Cerebellar nuclear complex (tissue), 1 donor: Measurements from ENCODE around the gene RMDN2.
"Not testable (repeated sequence)": the region's sequence is repeated elsewhere in the genome, so short reads cannot be mapped to it uniquely, and the experiment has no call there.

ENCODE experiments used
- DNase-seq, 2 experiments: peaks; one replicate each; lab custom pipeline; 2025; lab: John Stamatoyannopoulos, UW

The RMDN2 gene

DNA sequence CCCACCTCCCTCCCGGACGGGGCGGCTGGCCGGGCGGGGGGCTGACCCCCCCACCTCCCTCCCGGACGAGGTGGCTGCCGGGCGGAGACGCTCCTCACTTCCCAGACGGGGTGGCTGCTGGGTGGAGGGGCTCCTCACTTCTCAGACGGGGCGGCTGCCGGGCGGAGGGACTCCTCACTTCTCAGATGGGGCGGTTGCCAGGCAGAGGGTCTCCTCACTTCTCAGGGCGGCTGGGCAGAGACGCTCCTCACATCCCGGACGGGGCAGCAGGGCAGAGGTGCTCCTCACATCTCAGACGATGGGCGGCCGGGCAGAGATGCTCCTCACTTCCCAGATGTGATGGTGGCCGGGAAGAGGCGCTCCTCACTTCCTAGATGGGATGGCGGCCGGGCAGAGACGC lies 7.8 kb downstream of the RMDN2 start:
- DNase-seq: not testable (repeated sequence)

DNA sequence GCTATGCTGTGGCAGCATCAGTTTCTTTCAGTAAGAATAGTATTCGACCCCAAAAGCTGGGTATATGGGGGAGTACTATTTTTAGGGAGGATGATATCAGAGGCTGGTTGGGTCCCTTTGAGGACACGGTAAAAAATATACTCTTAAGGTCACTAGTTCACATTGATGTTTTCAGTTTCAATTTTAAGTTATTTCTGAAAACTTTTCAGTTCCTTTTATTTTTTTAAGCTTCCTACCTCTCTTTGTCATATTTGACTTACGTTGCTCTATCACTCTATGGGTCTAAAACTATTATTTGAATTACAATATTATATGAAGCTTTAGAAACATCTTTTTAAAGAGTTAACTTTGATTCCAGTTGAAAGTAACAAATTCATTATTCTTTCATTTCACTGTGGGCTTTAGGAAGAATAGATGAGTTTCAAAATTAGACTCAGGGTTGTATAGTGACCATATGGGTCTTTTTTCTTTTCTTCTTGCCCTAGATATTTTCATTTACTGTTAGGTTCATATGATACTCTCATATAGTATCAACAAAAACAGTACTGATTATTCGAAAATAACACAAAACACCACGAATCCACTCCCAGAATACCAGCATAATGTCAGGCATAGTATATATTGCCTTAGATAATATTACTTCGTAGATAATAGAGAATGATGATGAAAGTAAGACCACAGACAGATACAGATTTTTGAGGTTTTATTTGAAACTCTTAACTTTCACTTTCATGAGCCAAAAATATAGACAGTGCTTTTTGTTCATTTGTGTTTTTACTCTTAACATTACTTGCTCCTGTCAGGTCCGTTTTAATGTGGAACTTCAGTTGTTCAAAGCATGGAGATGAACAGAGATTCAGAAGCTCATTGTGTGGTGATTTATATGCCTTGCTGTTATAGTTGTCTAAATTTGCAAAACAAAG lies 9.8 kb downstream of the RMDN2 start:
- no peak for DNase-seq

- not testable (repeated sequence) for DNase-seq
Observed at GRCh38 chr2:37937568-37937967, 12.5 kb downstream of the RMDN2 start.

- DNase-seq: not testable (repeated sequence)
Observed at GRCh38 chr2:37941267-37941666, 16.2 kb downstream of the RMDN2 start.

DNA sequence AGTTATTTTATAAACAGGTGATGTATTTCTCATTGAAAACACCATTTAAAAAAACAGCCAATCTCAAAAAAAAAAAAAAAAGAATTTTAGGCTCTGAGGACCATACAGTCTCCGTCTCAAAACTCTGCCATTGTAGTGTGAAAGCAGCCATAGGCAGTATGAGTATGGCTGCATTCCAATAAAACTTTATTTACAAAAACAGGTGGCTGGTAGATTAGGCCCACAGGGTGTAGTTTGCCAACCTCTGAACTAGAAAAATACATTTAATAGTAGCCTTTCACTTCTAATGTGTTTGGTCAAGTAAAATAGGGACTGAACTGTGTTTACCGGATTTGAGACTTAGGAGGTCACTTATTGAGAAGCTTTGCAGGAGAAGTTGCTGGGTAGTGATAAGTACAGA lies 19.2 kb downstream of the RMDN2 start:
- DNase-seq: no peak

DNA sequence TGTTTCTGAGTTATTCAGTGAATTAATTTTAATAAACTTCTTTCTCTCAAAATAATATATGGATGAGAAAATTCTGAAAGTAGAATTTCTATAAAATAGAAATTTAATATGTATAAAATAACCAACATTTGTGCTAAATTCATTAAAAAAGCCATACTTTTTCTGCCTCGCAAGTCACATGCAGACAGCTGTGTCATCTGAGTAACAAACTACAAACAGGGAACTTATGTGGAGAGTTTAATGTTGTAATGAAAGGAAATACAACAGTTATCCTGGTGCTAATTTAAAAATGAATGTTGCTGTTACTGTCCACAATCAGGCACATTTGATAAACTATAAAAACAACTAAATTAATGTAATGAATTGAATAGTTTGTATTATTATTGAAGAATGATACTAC lies 22.2 kb downstream of the RMDN2 start:
- no peak for DNase-seq

DNA sequence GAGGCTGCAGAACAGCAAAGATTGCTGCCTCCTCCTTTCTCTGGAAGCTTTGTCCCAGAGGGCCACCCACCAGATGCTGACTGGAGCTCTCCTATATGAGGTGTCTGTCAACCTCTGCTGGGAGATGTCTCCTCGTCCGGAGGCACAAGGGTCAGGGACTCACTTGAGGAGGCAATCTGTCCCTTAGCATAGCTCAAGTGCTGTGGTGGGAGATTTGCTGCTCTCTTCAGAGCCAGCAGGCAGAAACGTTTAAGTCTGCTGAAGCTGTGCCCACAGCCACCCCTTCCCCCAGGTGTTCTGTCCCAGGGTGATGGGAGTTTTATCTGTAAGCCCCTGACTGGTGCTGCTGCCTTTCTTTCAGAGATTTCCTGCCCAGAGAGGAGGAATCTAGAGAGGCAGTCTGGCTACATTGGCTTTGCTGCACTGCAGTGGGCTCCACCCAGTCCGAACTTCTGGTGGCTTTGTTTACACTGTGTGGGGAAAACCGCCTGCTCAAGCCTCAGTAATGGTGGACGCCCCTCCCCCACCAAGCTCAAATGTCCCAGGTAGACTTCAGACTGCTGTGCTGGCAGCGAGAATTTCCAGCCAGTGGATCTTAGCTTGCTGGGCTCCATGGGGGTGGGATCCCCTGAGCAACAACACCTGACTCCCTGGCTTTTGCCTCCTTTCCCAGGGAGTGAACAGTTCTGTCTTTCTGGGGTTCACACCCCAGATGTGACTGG lies 37.1 kb downstream of the RMDN2 start:
- DNase-seq: not testable (repeated sequence)

DNA sequence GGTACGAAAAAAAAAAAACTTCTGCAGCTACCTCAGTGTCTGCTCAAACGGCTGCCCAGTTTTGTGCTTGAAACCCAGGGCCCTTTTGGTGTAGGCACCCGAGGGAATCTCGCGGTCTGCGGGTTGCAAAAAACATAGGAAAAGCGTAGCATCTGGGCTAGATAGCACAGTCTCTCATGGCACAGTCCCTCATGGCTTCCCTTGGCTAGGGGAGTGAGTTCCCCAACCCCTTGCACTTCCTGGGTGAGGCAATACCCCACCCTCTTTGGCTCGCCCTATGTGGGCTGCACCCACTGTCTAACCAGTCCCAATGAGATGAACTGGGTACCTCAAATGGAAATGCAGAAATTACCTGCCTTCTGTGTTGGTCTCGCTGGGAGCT lies 37.6 kb downstream of the RMDN2 start:
- not testable (repeated sequence) for DNase-seq

DNA sequence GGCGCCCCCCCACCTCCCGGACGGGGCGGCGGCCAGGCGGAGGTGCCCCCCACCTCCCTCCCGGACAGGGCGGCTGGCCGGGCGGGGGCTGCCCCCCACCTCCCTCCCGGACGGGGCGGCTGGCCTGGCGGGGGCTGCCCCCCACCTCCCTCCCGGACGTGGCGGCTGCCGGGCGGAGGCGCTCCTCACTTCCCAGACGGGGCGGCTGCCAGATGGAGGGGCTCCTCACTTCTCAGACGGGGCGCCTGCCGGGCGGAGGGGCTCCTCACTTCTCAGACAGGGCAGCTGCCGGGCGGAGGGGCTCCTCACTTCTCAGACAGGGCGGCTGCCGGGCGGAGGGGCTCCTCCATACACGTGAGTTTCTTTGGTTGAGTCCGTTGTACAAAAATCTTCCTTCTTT lies 38.8 kb downstream of the RMDN2 start:
- DNase-seq: not testable (repeated sequence)

GRCh38 chr2:37966326-37966725 lies 41.2 kb downstream of the RMDN2 start:
- no peak for DNase-seq

GRCh38 chr2:37969731-37970130 lies 44.6 kb downstream of the RMDN2 start:
- no peak for DNase-seq

DNA sequence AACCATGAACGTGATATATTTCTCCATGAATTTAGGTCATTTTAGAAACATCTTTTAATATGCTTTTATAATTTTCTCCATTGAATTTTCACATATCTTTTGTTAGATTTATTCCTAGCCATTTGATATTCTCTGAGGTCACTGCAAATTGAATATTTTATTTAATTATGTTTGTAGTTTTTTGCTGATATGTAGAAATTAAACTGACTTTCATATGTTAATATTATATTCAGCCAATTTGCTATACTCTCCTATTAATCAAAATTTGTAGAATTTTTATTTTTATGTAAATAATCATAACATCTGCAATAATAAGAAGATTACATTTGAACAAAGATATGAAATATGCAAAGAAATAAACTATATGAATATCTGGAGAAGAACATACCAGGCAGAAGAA lies 46.9 kb downstream of the RMDN2 start:
- DNase-seq: no peak

GRCh38 chr2:37973615-37974353 lies 48.7 kb downstream of the RMDN2 start:
- DNase-seq: no peak

- DNase-seq: no peak
Observed at GRCh38 chr2:37975808-37976207, 50.7 kb downstream of the RMDN2 start.

DNA sequence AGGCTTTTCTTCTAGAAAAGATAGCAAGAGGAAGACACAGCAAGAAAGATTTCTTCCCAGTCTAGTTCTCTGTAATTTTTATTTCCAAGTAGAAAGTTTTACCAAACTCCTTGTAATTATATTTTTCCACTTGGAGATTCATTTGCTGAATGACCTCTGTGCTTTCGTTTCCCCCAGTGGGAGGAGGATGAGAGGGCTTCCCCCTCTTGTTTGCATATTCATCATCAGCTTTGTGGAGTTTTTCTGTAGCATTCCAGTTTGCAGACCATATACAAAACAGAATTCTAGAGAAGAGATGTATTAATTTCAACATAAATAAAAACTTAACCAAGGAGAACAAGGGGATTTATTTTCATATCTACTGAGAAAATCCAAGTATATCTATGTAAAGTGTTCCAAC lies 51.3 kb downstream of the RMDN2 start:
- no peak for DNase-seq

GRCh38 chr2:37982147-37982582 lies 57.1 kb downstream of the RMDN2 start:
- no peak for DNase-seq

GRCh38 chr2:37982847-37983246 lies 57.8 kb downstream of the RMDN2 start:
- no peak for DNase-seq

DNA sequence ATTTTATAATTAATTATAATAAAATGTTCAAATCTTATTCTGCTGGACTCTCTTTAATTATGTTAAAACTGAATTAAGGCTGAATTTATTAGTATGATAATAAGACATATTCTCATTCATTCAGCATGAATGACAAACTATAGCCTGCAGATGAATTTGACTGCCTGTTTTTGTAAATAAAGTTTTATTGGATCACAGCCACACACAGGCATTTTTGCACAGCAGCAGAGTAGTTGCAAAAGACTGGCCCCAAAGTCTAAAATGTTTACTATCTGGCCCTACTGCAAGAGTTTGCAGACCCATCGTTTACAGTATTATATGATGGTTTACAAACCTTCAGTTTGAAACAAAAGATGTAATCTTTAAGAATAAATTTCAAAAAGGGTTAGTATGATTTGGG lies 58.6 kb downstream of the RMDN2 start:
- DNase-seq: no peak

DNA sequence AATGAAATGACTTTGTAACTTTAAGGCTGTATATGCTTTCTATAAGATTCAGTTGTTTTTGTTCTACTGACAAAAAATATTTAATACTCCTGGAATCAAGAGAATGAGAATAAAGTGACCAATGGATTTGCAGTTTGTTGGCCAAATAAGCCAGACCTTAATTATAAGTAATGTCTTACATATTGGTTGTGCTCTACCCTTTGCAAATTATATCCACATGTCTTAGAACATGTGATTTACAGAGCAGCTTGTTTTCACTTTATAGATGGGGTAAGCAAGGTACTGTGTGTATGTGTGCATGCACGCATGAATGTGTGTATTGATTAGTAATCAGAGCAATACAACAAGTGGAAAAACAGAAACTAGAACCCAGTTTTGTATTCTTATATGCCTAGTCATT lies 59.1 kb downstream of the RMDN2 start:
- DNase-seq: no peak

DNA sequence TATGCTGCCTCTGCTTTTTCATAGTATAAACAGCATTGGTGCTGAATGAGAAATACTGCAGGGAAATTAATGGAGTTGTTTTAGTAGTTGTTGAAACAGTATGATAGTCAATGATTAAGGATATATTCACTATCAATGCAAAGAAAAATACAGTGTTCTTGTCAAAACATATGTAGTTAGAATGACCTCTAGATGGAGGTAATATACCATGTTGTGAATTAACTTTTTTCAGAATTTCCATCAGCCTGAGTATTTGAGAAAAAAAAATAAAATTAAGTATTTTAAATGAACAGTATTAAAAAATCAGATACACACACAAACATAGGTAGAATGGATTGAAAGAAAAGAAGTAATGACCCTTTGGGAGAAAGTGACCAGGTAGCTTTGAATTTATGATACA lies 59.5 kb downstream of the RMDN2 start:
- no peak for DNase-seq

DNA sequence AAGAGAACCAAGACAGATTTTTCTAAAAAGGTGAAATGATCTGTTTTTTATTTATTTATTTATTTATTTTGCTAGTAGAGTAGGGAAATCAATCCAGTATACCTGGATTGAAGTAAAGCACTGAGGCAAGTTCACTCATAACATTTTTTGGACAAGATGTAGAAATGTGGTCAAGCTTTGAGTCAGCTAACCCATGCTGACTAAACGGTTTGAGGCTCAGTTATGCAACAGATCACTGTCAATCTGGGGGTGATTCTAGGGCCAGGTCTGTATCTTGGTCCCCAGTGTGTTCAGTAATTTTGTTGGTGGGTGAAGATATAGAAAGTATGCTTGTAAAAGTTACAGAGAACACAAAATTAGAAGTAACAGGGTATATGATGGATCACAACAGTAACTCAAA lies 60.2 kb downstream of the RMDN2 start:
- DNase-seq: no peak

DNA sequence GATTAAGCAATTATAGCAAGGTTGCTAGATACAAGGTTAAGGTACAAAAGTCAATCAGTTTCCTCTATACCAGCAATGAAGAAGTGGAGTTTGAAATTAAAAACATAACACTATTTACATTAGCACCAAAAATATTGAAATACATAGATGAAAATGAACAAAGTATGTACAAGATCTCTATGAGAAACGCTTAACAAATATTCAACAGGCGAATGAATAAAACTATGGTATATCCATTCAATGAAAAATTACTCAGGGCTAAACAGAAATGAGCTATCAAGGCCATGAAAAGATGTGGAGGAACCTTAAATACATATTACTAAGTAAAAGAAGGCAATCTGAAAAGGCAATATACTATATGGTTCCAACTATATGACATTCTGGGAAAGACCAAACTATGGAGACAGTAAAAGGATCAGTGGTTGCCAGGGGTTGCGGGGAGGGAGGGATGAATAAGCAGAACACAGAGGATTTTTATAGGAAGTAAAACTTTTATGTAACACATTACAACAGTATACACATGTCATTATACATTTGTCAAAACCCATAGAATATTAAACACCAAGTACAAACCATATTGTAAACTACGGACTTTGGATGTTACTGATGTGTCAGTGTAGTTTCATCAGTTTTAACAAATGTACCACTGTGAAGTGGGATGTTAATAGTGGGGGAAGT lies 62.1 kb downstream of the RMDN2 start:
- no peak for DNase-seq
